ENCODE results near the gene RHEX.

Gene RHEX

DNA sequence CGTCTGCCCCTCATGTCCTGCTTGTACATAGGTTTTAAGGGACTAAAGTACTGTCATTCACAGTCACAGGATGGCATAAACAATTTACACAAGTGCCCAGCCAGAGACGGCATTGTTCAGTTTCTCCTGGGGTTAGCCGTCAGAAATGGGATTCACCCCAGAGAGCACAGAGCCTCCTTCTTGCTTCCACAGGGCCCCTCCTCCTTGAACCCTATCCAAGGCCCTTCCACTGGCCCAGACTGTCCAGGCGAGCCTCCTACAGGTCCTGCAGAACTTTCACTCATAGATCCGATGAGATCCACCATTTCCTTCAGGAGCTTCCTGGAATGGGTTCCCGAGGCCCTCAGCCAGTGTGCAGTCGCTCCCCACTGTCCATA lies 54.2 kb downstream of the RHEX start:
- H2BK120ac ChIP-seq (ENCODE audit: low read depth, low read length), result no peak overlapping the region
- no peaks in the 10 kb centered on the region for H3K4me1 ChIP-seq (ENCODE audit: control insufficient read depth in 2 of 2, insufficient read depth in 1 of 2, low read depth in 1 of 2, low read length in 2 of 2)
- H3K79me1 ChIP-seq (ENCODE audit: low read depth, low read length), result no peaks in the 10 kb centered on the region
- no peak for DNase-seq (ENCODE audit: low spot score)
- no peak overlapping the region for H2BK15ac ChIP-seq (ENCODE audit: low read length)
- no peak overlapping the region for H3K23ac ChIP-seq (ENCODE audit: low read depth, low read length, poor library complexity)
- no peak overlapping the region for H4K8ac ChIP-seq (ENCODE audit: low read depth, low read length)
- no peak overlapping the region for H3K14ac ChIP-seq (ENCODE audit: low read length)
- no peak overlapping the region for H3K4me2 ChIP-seq (ENCODE audit: insufficient read depth, low read length, poor library complexity, severe bottlenecking)
- no peak overlapping the region for H3K9ac ChIP-seq (ENCODE audit: low read depth, low read length, poor library complexity)
- no peak overlapping the region for H3K18ac ChIP-seq (ENCODE audit: low read length)
- H2AK5ac ChIP-seq (ENCODE audit: low read depth, low read length), result no peak overlapping the region
- no peaks in the 10 kb centered on the region for H3K36me3 ChIP-seq (replicated peaks in 1 of 2; ENCODE audit: control insufficient read depth in 2 of 2, insufficient read depth in 2 of 2, low read length in 2 of 2)
- peaks cover 0 to 36% (median 0%) of the 10 kb centered on the region in 3 experiments for H3K27me3 ChIP-seq (ENCODE audit: control insufficient read depth in 3 of 3, insufficient read depth in 3 of 3, low read depth in 1 of 3, low read length in 3 of 3)
- no peak overlapping the region for H3K4me3 ChIP-seq (ENCODE audit: low read length in 2 of 2)
- H2AFZ ChIP-seq (ENCODE audit: low read length), result no peak overlapping the region
- no CpG with 5 or more reads among the region's 7 CpGs for WGBS, 2 donors (ENCODE audit: extremely low coverage in 2 of 2, insufficient read length in 2 of 2, insufficient replicate concordance in 1 of 2)
- no peak overlapping the region for H2BK12ac ChIP-seq (ENCODE audit: low read length)
- no peak overlapping the region for H4K91ac ChIP-seq (ENCODE audit: low read depth, low read length, poor library complexity)
- H2BK5ac ChIP-seq (ENCODE audit: low read length), result no peak overlapping the region
- H3K9me3 ChIP-seq (replicated peaks in 1 of 2; ENCODE audit: control insufficient read depth in 2 of 2, insufficient read depth in 1 of 2, low read depth in 1 of 2, low read length in 2 of 2), result no peaks in the 10 kb centered on the region
- H3K27ac ChIP-seq (replicated peaks; ENCODE audit: low read length), result no peak overlapping the region
- H3K4ac ChIP-seq (ENCODE audit: low read length), result no peak overlapping the region

DNA sequence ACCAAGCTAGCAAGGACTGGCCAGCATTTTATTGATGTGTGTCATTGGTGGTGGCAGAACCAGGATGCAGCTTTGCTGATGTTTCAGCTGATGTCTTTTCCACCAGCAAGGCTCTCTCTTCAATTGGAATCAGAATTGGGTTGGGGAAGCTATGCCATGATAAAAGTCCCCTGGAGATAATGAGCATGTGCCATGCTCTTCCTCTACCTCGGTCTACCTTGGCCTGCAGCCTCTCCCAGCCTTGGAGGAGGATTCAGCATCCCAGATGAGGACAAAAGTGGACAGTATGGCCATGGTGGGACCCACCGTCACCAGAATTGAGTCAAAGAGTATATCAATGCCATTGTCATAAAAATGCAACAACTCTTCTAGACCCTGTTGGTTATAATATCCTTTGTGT lies 55.7 kb downstream of the RHEX start:
- H2BK15ac ChIP-seq (ENCODE audit: low read length), result no peak overlapping the region
- H3K9ac ChIP-seq (ENCODE audit: low read depth, low read length, poor library complexity), result no peak overlapping the region
- no peak overlapping the region for H2BK5ac ChIP-seq (ENCODE audit: low read length)
- no peak overlapping the region for H2AK5ac ChIP-seq (ENCODE audit: low read depth, low read length)
- H3K4me1 ChIP-seq (ENCODE audit: control insufficient read depth in 2 of 2, insufficient read depth in 1 of 2, low read depth in 1 of 2, low read length in 2 of 2), result no peaks in the 10 kb centered on the region
- no peak overlapping the region for H4K8ac ChIP-seq (ENCODE audit: low read depth, low read length)
- no peaks in the 10 kb centered on the region for H3K36me3 ChIP-seq (replicated peaks in 1 of 2; ENCODE audit: control insufficient read depth in 2 of 2, insufficient read depth in 2 of 2, low read length in 2 of 2)
- DNase-seq (ENCODE audit: low spot score), result no peak
- no peak overlapping the region for H3K27ac ChIP-seq (replicated peaks; ENCODE audit: low read length)
- H3K4ac ChIP-seq (ENCODE audit: low read length), result no peak overlapping the region
- no peak overlapping the region for H2AFZ ChIP-seq (ENCODE audit: low read length)
- H3K14ac ChIP-seq (ENCODE audit: low read length), result no peak overlapping the region
- H3K9me3 ChIP-seq (replicated peaks in 1 of 2; ENCODE audit: control insufficient read depth in 2 of 2, insufficient read depth in 1 of 2, low read depth in 1 of 2, low read length in 2 of 2), result no peaks in the 10 kb centered on the region
- H2BK120ac ChIP-seq (ENCODE audit: low read depth, low read length), result no peak overlapping the region
- peaks cover 0 to 42% (median 0%) of the 10 kb centered on the region in 3 experiments for H3K27me3 ChIP-seq (ENCODE audit: control insufficient read depth in 3 of 3, insufficient read depth in 3 of 3, low read depth in 1 of 3, low read length in 3 of 3)
- no peak overlapping the region for H3K18ac ChIP-seq (ENCODE audit: low read length)
- H4K91ac ChIP-seq (ENCODE audit: low read depth, low read length, poor library complexity), result no peak overlapping the region
- no peak overlapping the region for H3K4me3 ChIP-seq (ENCODE audit: low read length in 2 of 2)
- H3K23ac ChIP-seq (ENCODE audit: low read depth, low read length, poor library complexity), result no peak overlapping the region
- no CpG with 5 or more reads among the region's 2 CpGs for WGBS, 2 donors (ENCODE audit: extremely low coverage in 2 of 2, insufficient read length in 2 of 2, insufficient replicate concordance in 1 of 2)
- H3K79me1 ChIP-seq (ENCODE audit: low read depth, low read length), result no peaks in the 10 kb centered on the region
- H3K4me2 ChIP-seq (ENCODE audit: insufficient read depth, low read length, poor library complexity, severe bottlenecking), result no peak overlapping the region
- no peak overlapping the region for H2BK12ac ChIP-seq (ENCODE audit: low read length)

DNA sequence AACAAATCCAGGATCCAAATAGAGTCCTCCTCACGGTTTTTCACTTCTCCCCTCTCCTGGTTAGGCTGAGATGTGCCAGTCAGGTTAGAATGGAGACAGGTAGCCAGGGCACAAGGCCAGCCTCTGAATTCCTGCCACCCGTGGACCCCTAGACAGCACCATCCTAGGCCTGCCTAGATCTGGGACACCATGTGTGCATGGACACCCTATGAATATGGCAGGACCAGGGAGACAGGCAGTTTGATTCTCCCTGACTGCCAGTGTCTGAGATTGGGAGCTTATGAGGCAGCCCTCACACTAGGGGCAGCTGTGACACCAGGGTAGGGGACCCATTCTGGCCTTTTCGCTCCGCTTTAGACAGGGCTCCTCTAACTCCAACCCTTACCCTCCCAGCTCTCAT lies 56.7 kb downstream of the RHEX start:
- H3K9ac ChIP-seq (ENCODE audit: low read depth, low read length, poor library complexity), result no peak overlapping the region
- no peak overlapping the region for H4K91ac ChIP-seq (ENCODE audit: low read depth, low read length, poor library complexity)
- H3K79me1 ChIP-seq (ENCODE audit: low read depth, low read length), result no peaks in the 10 kb centered on the region
- H3K23ac ChIP-seq (ENCODE audit: low read depth, low read length, poor library complexity), result no peak overlapping the region
- no peaks in the 10 kb centered on the region for H3K36me3 ChIP-seq (replicated peaks in 1 of 2; ENCODE audit: control insufficient read depth in 2 of 2, insufficient read depth in 2 of 2, low read length in 2 of 2)
- no peaks in the 10 kb centered on the region for H3K9me3 ChIP-seq (replicated peaks in 1 of 2; ENCODE audit: control insufficient read depth in 2 of 2, insufficient read depth in 1 of 2, low read depth in 1 of 2, low read length in 2 of 2)
- no peak overlapping the region for H3K27ac ChIP-seq (replicated peaks; ENCODE audit: low read length)
- no peak overlapping the region for H3K18ac ChIP-seq (ENCODE audit: low read length)
- H2BK12ac ChIP-seq (ENCODE audit: low read length), result no peak overlapping the region
- no peak overlapping the region for H2AK5ac ChIP-seq (ENCODE audit: low read depth, low read length)
- no CpG with 5 or more reads among the region's 4 CpGs for WGBS, 2 donors (ENCODE audit: extremely low coverage in 2 of 2, insufficient read length in 2 of 2, insufficient replicate concordance in 1 of 2)
- peaks cover 0 to 53% (median 0%) of the 10 kb centered on the region in 3 experiments for H3K27me3 ChIP-seq (ENCODE audit: control insufficient read depth in 3 of 3, insufficient read depth in 3 of 3, low read depth in 1 of 3, low read length in 3 of 3)
- DNase-seq (ENCODE audit: low spot score), result no peak
- H3K4ac ChIP-seq (ENCODE audit: low read length), result no peak overlapping the region
- H3K14ac ChIP-seq (ENCODE audit: low read length), result no peak overlapping the region
- H2BK120ac ChIP-seq (ENCODE audit: low read depth, low read length), result no peak overlapping the region
- peak overlapping the region; percentile 5 for H2BK15ac ChIP-seq (ENCODE audit: low read length)
- no peak overlapping the region for H4K8ac ChIP-seq (ENCODE audit: low read depth, low read length)
- no peak overlapping the region for H3K4me2 ChIP-seq (ENCODE audit: insufficient read depth, low read length, poor library complexity, severe bottlenecking)
- H2BK5ac ChIP-seq (ENCODE audit: low read length), result no peak overlapping the region
- no peak overlapping the region for H3K4me3 ChIP-seq (ENCODE audit: low read length in 2 of 2)
- H2AFZ ChIP-seq (ENCODE audit: low read length), result no peak overlapping the region
- no peaks in the 10 kb centered on the region for H3K4me1 ChIP-seq (ENCODE audit: control insufficient read depth in 2 of 2, insufficient read depth in 1 of 2, low read depth in 1 of 2, low read length in 2 of 2)

DNA sequence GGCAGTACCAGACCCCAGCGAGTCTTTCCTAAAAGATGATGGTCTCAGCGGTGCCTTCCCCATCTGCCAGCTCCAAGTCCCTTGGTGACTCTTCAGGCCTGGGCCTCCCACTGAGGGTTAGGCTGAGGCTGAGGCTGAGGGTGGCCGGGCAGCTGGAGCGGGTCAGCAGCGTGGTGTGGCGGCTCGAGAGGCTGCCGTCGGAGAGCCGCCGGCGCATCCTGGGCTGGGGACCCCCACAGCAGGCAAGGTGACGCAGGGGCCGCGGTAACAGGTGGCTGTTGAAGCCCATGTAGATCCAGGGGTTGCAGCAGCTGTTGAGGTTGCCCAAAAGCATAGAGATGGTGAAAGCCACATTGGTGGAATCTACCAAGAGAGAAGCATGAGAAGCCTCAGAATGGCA lies 57.2 kb downstream of the RHEX start:
- H3K27me3 ChIP-seq (ENCODE audit: control insufficient read depth in 3 of 3, insufficient read depth in 3 of 3, low read depth in 1 of 3, low read length in 3 of 3), result peaks cover 0 to 58% (median 0%) of the 10 kb centered on the region in 3 experiments
- H3K4me1 ChIP-seq (ENCODE audit: control insufficient read depth in 2 of 2, insufficient read depth in 1 of 2, low read depth in 1 of 2, low read length in 2 of 2), result no peaks in the 10 kb centered on the region
- H3K4me2 ChIP-seq (ENCODE audit: insufficient read depth, low read length, poor library complexity, severe bottlenecking), result no peak overlapping the region
- H2AK5ac ChIP-seq (ENCODE audit: low read depth, low read length), result no peak overlapping the region
- no CpG with 5 or more reads among the region's 15 CpGs for WGBS, 2 donors (ENCODE audit: extremely low coverage in 2 of 2, insufficient read length in 2 of 2, insufficient replicate concordance in 1 of 2)
- H4K8ac ChIP-seq (ENCODE audit: low read depth, low read length), result no peak overlapping the region
- H4K91ac ChIP-seq (ENCODE audit: low read depth, low read length, poor library complexity), result no peak overlapping the region
- no peaks in the 10 kb centered on the region for H3K9me3 ChIP-seq (replicated peaks in 1 of 2; ENCODE audit: control insufficient read depth in 2 of 2, insufficient read depth in 1 of 2, low read depth in 1 of 2, low read length in 2 of 2)
- no peak overlapping the region for H3K27ac ChIP-seq (replicated peaks; ENCODE audit: low read length)
- H3K18ac ChIP-seq (ENCODE audit: low read length), result no peak overlapping the region
- H2BK15ac ChIP-seq (ENCODE audit: low read length), result peak overlapping the region; percentile 5
- H2AFZ ChIP-seq (ENCODE audit: low read length), result no peak overlapping the region
- H2BK12ac ChIP-seq (ENCODE audit: low read length), result no peak overlapping the region
- H3K9ac ChIP-seq (ENCODE audit: low read depth, low read length, poor library complexity), result no peak overlapping the region
- DNase-seq (ENCODE audit: low spot score), result no peak
- H3K14ac ChIP-seq (ENCODE audit: low read length), result no peak overlapping the region
- no peaks in the 10 kb centered on the region for H3K36me3 ChIP-seq (replicated peaks in 1 of 2; ENCODE audit: control insufficient read depth in 2 of 2, insufficient read depth in 2 of 2, low read length in 2 of 2)
- H3K4me3 ChIP-seq (ENCODE audit: low read length in 2 of 2), result no peak overlapping the region
- no peak overlapping the region for H2BK5ac ChIP-seq (ENCODE audit: low read length)
- H3K4ac ChIP-seq (ENCODE audit: low read length), result no peak overlapping the region
- H2BK120ac ChIP-seq (ENCODE audit: low read depth, low read length), result no peak overlapping the region
- no peak overlapping the region for H3K23ac ChIP-seq (ENCODE audit: low read depth, low read length, poor library complexity)
- H3K79me1 ChIP-seq (ENCODE audit: low read depth, low read length), result no peaks in the 10 kb centered on the region

Data from neuronal stem cell (in vitro differentiated cells).